ENCODE measurements around the gene LRP2.

The LRP2 gene

DNA sequence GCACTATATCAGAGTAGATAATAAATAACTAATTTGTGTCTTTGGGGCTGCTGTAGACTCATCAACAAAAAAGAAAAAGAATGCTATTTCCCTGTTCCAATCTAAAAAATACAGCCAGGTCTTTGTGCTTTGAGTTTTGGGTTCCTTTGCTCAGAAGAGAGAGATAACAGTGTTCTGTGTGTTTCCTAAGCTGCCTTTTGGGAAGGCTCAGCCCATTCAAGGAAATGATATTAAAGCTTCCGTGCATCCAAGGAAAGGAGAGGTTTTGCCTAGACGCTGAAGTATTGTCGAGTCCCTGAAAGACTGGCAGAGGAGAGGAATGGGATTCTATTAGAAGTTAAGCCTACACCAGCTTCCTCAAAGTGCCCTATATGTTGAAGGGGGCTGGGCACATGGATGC is 25.8 kb upstream of the LRP2 start:
- TF ChIP-seq, protein P1, sequence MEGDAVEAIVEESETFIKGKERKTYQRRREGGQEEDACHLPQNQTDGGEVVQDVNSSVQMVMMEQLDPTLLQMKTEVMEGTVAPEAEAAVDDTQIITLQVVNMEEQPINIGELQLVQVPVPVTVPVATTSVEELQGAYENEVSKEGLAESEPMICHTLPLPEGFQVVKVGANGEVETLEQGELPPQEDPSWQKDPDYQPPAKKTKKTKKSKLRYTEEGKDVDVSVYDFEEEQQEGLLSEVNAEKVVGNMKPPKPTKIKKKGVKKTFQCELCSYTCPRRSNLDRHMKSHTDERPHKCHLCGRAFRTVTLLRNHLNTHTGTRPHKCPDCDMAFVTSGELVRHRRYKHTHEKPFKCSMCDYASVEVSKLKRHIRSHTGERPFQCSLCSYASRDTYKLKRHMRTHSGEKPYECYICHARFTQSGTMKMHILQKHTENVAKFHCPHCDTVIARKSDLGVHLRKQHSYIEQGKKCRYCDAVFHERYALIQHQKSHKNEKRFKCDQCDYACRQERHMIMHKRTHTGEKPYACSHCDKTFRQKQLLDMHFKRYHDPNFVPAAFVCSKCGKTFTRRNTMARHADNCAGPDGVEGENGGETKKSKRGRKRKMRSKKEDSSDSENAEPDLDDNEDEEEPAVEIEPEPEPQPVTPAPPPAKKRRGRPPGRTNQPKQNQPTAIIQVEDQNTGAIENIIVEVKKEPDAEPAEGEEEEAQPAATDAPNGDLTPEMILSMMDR (IDR thresholded peaks at IDR 0.05; ENCODE audit: low read depth, low read length): no peak
- no peak for DNase-seq (ENCODE audit: extremely low read depth, low read depth)

- TF ChIP-seq, protein P1 (IDR thresholded peaks at IDR 0.05; ENCODE audit: low read depth, low read length): no peak
- no peak for DNase-seq (ENCODE audit: extremely low read depth, low read depth)
These were observed 24.4 kb upstream of the LRP2 start for GRCh38 chr2:169386722-169387121.

- DNase-seq (ENCODE audit: extremely low read depth, low read depth): no peak
- TF ChIP-seq, protein P1 (IDR thresholded peaks at IDR 0.05; ENCODE audit: low read depth, low read length): no peak
These were observed 22.5 kb upstream of the LRP2 start for GRCh38 chr2:169384816-169385215.

DNA sequence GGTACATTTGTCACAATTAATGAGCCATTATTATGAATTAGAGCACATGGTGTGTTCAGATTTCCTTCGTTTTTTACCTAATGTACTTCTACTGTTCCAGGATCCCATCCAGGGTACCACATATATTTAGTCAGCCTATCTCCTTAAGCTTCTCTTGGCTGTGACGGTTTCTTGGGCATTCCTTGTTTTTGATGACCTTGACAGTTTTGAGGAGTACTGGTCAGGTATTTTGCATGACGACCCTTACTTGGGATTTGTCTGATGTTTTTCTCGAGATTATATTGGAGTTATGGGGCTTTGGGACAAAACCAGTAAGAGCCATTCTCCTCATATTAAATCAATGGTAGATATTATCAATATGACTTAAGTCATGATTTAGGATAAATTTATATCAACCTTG is 10.2 kb upstream of the LRP2 start:
- no peak for DNase-seq (ENCODE audit: extremely low read depth, low read depth)
- TF ChIP-seq, protein P1 (IDR thresholded peaks at IDR 0.05; ENCODE audit: low read depth, low read length): no peak

GRCh38 chr2:169366066-169366465 is 3.7 kb upstream of the LRP2 start:
- TF ChIP-seq, protein P1 (IDR thresholded peaks at IDR 0.05; ENCODE audit: low read depth, low read length): no peak
- no peak for DNase-seq (ENCODE audit: extremely low read depth, low read depth)

DNA sequence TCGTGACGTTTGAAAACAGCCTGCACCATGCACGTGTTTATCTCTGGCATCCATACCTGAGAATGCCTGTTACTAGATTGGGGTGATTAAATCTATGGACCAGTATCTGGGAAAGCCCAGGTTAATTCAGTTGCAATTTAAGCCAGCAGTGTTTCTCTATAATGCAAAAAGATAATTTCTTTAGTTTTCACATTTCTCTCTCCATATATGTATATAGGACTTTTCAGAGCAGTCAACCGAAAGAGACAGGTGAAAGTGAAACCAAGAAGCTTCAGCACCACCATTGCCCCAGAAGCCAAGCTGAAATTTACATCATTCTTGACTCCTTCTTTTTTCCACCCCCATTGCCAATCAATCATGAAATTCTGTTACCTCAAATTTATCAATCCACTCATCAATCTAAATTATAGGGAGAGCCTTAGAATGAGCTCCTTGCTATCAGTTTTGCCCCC is 2.7 kb upstream of the LRP2 start:
- TF ChIP-seq, protein P1 (IDR thresholded peaks at IDR 0.05; ENCODE audit: low read depth, low read length): no peak
- DNase-seq (ENCODE audit: extremely low read depth, low read depth): no peak

DNA sequence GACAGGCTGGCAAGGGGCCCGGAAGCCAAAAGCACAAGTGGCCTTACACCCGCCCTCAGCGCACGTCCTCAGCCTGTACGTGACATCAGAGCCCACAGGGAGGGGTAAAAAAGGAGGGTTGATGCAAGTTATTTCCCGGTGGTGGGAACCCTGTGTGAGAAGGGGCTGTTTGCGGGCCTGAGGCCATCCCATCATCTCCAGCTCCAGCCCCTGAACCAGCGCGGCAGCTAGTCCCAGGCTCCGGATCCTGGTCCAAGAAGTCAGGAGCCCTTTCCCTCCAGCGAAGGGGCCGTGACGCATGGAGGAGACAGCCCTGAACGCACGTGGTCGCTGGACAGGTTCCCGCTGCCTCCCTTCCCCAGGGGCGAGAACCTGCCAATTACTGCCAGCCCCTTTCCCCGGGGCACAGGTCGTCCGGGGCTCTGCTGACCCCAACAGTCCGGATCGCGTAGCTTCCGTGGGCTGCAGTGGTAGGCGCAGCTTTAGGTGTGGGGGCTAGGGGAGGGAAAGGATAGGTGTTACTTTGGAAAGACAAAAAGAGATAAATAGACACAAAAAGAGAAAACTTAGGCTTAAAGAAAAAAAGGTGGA is 1.3 kb upstream of the LRP2 start:
- DNase-seq (ENCODE audit: extremely low read depth, low read depth): no peak
- TF ChIP-seq, protein P1 (IDR thresholded peaks at IDR 0.05; ENCODE audit: low read depth, low read length): no peak
